Fibroblast of villous mesenchyme (primary cell): ENCODE data around the gene SPATA19. TPM values are rescaled to one million over a fixed set of nuclear protein-coding genes. Genes with fewer than 3 reads are reported as not detected.

Experiments
- DNase-seq: peaks from one replicate; pipeline ENCODE4 v3.0.0-alpha.2; 2010; ENCODE audit warnings: low read depth
- H3K4me3 ChIP-seq: 2 replicates; pipeline ENCODE4 v1.5.1; 2011; ENCODE audit warnings: low read depth, mild to moderate bottlenecking, low read length
- total RNA-seq: library from RNA; depleted of rRNA; stranded (reverse); fragments of >200 nt; gene quantifications from 2 replicates; pipeline ENCODE4 v1.2.3, GENCODE V29; 2012
- TF ChIP-seq, protein P1 (sequence below): IDR thresholded peaks from 2 replicates; pipeline ENCODE4 v1.5.1; 2012; ENCODE audit warnings: low read depth, mild to moderate bottlenecking, low read length; ENCODE audit not compliant: insufficient read depth

SPATA19 gene
- total RNA-seq, 1 donor: not detected

DNA sequence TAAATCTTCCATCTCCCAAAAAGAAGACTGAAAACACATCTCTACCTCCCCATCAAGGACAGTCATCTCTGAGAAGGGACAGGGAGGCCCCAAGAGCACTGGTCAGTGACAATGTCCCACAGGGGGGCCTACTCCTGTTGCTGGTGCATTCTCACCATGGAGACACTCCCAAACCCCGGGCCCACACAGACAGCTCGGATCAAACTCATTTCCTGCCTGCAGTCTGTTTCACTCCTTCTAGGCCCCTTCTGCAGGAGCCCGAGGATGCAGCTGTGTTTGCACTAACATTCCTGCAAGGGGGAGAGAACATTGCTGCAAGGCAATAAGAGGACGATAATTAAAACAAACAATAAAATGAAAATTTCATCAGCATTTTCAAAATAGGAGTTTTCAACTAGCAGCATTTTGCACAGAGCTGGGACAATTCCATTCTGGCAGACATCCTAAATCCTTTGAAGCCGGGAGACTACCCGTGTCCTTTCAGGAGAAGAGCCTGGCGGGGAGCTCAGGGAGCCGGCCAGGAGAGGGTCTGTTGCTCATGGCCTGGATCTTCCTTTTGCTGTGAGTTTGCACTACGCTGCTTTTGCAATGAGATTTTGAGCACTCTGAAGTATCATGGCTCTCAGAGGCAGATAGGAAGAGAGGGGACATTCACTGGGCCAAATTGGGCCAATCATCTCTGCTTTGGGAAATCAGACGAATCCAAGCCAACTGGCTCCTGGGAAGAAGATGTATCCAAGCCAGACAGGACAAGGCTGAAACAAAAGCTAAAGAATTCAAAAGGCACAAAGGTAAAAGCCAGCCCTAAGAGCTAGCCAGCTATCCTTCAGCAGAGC is 33.2 kb downstream of the SPATA19 start:
- H3K4me3 ChIP-seq: no peak overlapping the region
- DNase-seq: no peak
- TF ChIP-seq, protein P1, sequence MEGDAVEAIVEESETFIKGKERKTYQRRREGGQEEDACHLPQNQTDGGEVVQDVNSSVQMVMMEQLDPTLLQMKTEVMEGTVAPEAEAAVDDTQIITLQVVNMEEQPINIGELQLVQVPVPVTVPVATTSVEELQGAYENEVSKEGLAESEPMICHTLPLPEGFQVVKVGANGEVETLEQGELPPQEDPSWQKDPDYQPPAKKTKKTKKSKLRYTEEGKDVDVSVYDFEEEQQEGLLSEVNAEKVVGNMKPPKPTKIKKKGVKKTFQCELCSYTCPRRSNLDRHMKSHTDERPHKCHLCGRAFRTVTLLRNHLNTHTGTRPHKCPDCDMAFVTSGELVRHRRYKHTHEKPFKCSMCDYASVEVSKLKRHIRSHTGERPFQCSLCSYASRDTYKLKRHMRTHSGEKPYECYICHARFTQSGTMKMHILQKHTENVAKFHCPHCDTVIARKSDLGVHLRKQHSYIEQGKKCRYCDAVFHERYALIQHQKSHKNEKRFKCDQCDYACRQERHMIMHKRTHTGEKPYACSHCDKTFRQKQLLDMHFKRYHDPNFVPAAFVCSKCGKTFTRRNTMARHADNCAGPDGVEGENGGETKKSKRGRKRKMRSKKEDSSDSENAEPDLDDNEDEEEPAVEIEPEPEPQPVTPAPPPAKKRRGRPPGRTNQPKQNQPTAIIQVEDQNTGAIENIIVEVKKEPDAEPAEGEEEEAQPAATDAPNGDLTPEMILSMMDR: no peak

DNA sequence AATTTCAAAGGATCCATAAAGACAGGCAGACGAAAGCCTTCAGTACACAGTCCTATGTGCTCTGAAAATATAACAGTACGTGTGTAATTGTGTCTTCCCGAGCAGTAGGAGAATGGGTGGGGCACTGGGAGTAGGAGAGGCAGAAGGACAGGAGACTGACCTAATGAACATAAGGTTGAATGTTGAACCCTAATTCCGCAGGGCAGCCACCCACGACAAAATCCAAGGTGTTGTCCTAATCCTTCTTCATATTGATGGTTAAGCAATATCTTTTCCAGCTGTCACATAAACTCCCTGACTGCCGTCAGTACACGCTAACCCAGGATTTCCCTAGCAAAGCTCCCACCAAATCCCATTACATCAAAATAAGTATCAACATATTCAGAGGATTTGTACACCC is 34.5 kb downstream of the SPATA19 start:
- no peak for DNase-seq
- H3K4me3 ChIP-seq: no peak overlapping the region
- TF ChIP-seq, protein P1: no peak

DNA sequence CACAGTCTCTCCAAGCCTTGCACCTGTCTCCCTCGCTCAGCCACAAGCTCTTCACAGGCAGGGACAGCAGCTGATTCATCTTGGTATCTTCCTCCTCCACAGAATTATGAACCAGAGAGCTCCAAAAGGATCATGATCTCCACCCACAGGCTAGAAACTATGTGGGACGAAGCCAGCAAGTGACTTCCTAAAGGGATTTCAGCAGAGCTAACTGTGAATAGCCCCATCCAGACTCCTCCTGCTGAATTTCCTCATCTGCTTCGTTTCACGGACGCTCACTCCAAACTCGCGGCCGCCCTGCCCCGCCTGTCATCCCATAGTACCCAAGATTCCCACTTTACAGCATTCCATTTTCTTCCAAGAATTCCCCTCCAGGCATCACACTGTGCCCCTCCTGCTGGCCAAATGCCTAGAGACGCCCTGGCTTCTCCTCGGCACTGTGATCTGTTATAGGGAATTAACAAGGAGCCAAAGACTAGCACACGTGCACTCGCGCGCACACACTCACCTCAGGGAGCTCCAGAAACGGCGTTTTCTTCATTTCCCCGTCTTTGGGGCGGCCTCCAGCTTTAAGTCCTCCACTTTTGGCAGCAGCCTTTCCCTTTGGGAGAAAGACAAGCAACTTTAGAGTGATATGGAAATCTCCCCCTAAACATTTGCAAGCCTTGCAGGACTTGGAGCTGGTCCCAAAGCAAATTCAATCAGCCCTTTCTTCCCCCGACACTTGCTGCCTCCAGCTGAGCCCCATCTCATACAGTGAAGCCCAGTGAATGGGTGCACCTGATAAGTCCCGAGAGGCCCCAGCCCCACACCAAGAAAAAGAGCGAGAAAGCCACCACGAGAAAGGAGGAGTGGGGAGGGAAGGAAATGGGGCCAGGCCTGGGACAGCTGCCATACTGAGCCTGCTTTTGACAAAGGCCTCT is 35.5 kb downstream of the SPATA19 start:
- TF ChIP-seq, protein P1: no peak
- DNase-seq: no peak
- no peak overlapping the region for H3K4me3 ChIP-seq

DNA sequence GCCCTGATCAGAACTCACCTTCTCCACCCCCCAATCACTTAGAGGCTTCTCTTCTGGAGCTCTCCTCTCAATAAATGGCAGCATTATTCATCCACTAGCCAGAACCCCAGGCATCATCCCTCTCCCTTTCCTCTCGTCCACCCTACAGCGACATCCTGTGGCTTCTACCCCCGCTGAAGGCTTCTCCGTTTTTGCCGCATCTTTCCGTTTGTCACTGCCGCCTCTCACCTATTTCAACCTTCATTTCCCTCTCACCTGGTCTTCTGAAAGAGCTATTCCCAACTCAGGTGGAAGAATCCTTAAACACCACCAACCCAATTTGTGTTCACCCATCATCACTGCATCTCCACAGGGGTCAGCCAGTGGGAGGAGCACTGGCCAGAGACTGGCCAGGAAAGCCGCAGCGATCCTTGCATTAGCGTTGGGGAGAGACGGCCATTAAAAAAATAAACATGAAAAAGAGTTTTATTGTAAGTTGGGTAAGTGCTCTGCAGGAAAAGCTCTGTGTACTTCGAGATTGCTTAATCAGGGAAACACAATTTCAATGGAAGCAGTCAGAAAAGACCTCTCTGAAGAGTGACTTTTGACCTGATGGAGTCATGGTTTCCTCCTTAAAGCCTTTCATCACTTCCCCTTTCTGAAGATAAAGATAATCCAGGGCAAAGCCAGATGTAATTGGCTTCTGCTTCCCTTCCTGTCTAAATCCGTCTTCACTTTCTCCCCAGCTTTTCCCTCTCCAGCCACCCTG is 36.7 kb downstream of the SPATA19 start:
- DNase-seq: no peak
- TF ChIP-seq, protein P1: no peak
- H3K4me3 ChIP-seq: no peak overlapping the region

DNA sequence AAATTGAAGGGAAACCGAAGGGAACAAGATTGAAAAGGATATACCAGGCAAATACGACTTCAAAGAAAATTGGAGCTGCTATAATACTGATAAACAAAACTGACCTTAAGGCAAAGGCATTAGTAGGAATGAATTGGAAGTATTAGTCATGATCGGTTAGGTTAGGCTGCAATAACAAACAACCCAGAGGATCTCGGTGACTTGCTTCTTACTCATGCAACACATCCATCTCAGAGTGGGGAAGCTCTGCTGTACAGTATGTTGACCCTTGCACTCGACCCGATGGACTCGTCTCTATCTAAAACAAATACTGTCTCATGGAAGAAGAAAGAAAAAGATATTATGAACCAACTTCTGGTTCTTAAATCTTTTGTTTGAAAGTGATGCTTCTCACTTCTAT is 42.3 kb downstream of the SPATA19 start:
- no peak overlapping the region for H3K4me3 ChIP-seq
- no peak for DNase-seq
- TF ChIP-seq, protein P1: no peak

DNA sequence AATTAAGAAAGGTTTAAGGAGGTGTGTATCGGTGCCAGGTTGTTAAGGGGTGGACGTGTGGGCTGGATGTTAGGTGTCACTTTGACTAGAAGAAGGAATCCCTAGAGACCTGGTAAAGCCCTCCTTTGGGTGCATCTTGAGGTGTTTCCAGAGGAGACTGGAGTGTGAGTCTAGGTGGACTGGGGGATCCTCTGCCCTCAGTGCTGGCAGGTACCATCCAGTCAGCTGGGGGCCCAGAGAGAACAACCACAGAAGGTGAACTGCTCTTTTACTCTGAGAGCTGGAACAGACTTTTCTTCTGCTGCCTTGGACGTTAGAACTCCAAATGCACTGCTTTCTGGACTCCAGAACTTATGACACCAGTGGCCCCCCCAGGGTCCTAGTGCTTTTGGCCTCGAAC is 44.0 kb downstream of the SPATA19 start:
- TF ChIP-seq, protein P1: no peak
- no peak for DNase-seq
- no peak overlapping the region for H3K4me3 ChIP-seq
